Femur (tissue), 1 donor: Measurements from ENCODE around the gene ALG1L2.
"Not testable (repeated sequence)": the region's sequence is repeated elsewhere in the genome, so short reads cannot be mapped to it uniquely, and the experiment has no call there.

Experiments used
- DNase-seq: peaks from one replicate; pipeline ENCODE4 v3.0.0-alpha.2; 2017

The ALG1L2 gene

DNA sequence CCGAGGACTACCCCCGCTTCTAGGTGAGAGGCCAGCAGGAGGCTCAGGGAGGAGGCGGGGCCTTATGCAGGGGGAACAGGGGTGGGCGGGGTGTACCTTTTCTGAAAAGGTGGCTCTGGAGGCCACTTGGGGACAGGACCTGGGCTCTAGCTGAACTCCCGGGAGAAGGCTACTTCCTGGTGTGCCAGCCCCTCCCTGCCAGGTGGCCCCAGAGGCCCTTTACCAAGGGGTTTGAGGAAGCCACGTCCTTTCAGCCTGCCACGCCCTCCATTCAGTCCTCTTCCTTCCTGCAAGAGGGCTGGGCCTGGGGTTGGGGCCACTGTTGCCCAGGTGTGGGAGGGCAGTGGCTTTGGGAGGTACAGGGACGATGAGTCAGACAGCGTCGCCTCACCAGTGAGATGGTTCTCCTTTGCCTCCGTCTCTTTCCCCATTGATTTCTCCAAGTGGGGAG, 12.9 kb downstream of the ALG1L2 start:
- DNase-seq = not testable (repeated sequence)

- DNase-seq = peak; percentile 52
Measured at GRCh38 chr3:130095858-130096257, 14.2 kb downstream of the ALG1L2 start.

GRCh38 chr3:130097096-130097495, 15.5 kb downstream of the ALG1L2 start:
- not testable (repeated sequence) for DNase-seq

- not testable (repeated sequence) for DNase-seq
Measured at GRCh38 chr3:130097690-130098638, 16.3 kb downstream of the ALG1L2 start.

- DNase-seq = peak; percentile 59
Measured at GRCh38 chr3:130098639-130099385, 17.2 kb downstream of the ALG1L2 start.

DNA sequence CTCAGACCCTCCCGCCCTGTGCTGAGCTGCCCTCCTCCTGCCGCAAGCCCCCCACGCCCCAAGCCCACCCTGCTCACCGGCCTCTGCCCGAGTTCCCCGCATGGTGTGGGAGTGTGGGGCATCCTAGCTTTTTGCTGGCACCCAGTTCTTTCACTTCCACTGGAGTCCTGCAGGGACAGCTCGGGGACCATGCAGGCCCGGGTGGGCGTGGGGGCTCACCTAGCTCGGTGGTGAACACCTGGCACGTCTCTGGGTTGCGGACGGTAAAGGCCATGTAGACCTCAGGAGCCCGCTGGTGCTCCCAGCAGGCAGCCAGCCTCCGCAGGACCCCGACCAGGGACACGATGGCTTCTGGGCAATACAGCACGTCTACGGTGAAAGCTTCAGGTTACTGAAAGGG, 20.9 kb downstream of the ALG1L2 start:
- DNase-seq = not testable (repeated sequence)

GRCh38 chr3:130104191-130104590, 22.6 kb downstream of the ALG1L2 start:
- DNase-seq = not testable (repeated sequence)

DNA sequence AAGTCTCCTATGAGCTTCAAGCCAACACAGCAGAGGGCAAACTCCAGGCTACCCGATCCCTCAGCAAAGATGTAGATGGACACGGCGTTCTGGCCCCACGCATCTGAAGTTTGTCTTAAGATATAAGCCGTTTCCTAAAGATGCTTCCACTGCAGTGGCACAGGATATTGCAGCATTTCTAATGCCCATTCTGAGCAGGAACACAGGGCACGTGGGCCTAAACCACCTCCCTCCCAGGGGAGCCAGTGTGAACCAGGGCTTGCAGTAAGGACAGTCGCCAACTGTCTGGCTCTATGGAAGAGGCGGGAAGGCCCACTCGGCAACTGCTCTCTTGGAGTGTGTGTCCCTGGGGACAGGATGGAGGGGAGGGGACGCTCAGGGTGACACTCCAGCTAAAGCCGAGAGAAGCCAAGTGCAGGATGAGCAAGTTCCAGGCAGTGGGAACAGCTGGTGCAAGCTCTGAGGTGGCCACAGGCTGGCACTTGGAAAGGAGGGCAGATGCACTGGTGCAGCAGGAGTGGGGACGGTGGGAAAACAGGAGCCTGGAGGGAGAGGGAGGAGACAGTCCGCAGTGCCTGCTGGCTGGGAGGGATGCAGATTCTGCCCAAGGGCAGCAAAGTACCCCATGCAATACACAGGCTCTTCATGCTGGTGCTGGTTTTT, 25.8 kb downstream of the ALG1L2 start:
- DNase-seq = not testable (repeated sequence)

DNA sequence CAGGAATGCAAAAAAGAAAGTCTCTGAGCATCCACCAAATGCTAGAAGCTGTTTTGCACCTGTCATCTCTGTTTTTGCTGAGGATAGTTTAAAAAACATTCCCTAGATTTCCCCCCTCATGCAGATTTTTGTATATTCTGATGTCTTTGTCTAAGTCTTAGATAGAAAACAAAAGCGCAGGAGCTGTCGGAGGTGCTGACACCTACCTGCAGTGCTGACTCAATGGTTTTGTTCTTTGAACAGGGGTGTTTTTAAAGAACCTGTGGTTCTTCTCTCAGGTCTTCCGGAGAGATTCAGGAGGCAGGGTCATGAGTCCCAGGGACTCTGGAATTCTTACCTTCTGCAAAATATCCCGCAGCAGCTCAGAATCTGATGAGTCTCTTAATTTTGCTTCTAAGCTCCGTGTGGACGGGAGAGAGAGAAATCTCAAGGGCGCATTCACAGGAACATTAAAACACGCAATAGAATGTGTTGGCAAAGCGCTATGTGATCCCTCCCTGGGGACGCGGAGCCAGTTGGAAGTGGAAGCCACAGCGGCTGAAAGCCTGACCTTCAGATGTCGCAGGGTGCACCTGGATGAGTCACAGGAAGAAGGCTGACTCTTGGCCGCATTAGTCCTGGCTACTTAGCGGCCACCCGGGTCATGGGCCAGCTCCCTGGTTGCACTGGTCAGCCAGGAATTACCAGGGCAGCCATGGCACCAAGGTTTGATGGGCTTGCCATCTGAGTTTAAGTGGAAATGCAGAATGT, 27.4 kb downstream of the ALG1L2 start:
- not testable (repeated sequence) for DNase-seq

DNA sequence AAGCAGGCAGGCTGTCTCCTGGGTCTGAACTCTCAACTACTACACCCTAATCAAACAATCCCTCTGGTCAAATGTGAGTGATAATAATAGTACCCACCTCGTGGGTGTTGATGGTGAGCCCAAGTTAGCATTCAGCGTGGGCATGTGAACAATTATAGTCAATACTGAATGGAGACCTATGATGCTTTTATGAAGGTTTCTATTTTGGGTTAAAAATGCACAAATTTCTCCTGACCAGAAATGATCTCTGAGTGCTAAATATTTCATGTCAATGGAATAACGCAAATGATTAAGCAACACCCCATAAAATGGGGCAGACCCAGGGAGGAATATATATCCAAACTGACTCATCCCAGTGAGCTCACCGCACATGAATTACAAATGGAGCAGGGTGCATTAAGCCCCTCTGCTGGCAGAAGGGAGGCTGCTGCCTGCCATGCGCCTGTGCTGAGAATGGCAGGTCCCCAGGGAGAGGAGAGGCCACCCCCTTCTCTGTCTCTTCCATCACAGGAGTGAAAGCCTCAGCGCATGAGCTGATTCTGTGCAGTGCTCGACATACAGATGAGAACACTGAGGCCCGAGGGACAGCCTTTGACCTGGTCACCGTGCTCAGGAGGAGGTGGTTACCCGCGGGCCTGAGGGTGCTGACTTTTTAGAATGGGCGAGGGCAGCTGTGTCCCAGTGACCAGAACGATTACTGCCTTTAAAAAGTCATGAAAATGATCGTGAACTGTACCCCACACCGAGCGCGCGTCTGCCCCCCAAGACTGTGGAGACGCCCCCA, 28.9 kb downstream of the ALG1L2 start:
- DNase-seq = not testable (repeated sequence)

DNA sequence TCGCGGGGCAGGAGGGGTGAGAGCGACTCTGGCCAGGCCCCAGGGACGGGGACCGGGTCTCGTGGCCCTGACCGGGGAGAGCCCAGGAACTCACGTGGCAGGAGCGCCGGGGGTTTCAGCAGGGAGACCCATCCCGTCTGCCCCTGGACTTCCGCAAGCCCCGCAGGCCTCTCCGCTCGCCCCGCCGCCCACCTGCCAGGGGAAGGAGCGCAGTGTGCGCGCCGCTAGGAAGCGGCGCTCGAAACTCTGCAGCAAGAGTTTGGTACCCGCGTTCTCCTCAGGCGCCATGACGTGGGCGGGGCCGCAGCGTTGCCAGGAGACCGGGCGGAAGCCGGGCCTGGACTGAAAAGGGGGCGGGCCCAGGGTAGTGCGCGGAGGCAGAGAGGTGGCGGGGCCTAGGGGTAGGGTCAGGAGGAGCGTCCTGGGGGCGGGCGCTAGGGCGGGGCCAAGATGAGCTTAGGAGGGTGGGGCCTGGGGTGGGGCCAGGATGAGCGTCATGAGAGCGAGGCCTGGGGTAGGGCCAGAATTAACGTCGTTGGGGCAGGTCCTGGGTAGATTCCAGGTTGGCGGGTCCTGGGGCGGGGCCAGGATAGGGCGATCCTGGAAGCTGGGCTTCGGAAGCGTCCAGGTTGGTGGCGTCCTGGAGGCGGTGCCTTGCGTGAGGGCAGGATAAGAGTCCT, 29.7 kb downstream of the ALG1L2 start:
- peak; percentile 99 for DNase-seq

DNA sequence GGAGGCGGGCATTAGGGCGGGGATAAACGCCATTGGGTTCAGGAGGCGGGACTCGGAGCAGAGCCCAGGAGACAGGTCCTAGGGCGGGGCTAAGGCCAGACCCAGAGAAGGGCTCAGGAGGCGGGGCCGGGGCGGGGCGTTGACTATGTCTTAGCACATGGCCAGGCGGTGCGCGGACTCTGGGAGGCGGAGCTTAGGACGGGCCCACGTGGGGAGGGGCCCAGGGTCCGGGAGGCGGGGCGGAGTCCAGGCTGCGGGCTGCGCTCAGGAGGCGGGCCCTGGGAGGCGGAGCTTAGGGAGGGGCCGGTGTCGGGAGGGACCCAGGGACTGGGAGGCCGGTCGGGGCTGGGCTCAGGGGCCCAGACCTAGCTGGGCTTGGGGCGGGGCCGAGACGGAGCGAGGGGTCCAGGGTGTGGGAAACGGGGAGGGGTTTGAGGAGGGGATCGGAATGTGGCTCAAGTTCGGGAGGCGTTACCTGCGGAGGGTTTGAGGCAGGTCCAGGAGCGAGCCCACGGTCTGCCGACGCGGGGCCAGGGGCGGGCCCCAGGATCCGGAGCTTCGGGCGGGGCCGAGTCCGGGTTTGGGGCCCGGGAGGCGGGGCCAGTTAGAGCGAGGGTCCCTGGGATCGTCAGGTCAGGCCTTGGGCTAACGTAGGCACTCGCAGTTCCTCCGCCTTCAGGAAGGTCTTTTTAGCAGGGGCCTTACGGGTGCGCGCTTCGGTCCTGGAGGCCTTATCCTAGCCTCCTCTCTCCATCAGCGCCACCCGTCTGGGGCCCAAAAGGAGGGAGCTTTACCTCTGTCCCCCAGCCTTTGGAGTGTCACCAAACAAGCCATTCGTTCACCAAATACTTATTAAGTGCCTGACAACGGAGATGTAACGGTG, 30.5 kb downstream of the ALG1L2 start:
- peak; percentile 99 for DNase-seq

DNA sequence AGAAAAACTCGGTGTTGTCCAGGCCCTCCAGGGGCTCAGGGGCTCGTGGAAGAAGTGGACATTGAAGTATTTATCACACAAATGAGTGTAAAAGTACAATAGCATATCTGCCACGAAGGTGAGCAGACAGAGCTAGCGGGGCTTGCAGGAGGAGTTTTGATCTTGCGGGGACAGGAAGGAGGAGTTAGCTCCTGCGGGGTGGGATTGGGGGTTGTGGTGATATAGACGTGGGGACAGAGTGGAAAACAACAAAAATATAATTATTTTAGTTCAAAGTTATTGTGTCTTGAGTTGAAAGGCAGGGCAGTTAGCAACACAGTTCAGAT, 31.1 kb downstream of the ALG1L2 start:
- DNase-seq = not testable (repeated sequence)

DNA sequence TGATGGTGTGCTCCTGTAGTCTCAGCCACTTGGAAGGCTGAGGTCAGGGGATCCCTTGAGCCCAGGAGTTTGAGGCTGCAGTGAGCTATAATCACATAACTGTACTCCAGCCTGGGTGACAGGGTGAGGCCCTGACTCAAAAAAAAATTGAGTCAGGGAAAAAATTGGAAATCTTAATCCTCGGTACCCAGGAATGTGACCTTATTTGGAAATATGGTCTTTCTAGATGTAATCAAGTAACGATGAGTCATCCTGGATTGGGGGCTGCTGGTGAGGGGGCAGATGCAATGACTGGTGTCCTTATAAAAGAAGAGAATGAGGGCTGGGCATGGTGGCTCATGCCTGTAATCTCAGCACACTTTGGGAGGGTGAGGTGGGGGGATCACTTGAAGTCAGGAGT, 33.8 kb downstream of the ALG1L2 start:
- not testable (repeated sequence) for DNase-seq

DNA sequence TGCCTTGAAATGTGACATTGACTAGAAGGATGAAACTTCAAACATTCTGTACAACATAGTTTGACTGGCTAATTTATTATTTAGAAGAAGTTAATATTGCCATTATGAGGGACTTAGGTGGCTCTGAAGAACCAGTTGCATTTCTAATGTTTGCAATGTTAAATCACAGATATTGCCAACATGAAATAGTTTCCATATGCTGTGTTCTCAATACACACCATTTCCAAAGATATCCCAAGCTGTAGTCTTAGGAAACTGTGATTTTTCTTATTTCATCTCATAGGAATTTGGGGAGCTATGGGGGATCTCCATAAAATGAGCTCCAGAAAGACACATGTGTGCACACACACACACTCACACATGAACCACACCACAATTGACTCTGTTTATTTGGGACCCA, 36.3 kb downstream of the ALG1L2 start:
- DNase-seq = no peak

- DNase-seq = not testable (repeated sequence)
Measured at GRCh38 chr3:130119824-130120223, 38.2 kb downstream of the ALG1L2 start.

- not testable (repeated sequence) for DNase-seq
Measured at GRCh38 chr3:130120291-130120690, 38.7 kb downstream of the ALG1L2 start.

DNA sequence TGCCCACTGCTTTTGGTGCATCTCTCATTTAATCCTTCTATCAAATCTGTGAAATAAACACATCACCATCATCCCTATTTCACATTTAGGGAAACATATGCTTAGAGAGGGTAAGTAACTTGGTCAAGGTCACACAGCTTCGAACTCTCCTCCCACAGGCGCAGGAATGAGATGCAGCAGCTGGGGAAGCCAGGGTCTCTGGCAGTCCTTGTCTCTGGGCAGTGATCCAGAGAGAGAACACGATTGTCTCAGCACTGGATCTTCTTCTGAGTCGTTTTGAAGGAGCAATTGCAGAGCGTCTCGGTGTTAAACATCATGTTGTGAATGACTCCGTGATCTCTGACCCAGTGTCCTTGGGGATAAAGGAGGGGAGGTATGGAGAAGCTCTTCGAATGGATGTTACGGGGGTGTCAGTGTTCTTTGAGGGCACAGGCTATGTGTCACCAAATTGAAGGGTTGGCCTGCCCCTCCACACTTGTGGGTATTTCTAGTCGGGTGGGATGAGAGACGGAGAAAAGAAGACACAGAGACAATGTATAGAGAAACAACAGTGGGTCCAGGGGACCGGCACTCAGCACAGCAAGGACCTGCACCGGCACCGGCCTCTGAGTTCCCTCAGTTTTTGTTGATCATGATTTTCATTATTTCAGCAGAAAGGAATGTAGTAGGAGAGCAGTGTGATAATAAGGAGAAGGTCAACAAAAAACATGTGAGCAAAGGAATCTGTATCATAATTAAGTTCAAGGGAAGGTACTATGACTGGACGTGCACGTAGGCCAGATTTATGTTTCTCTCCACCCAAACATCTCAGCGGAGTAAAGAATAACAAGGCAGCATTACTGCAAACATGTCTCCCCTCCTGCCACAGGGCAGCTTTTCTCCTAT, 41.5 kb downstream of the ALG1L2 start:
- not testable (repeated sequence) for DNase-seq

- DNase-seq = not testable (repeated sequence)
Measured at GRCh38 chr3:130125406-130125805, 43.8 kb downstream of the ALG1L2 start.
